Subcutaneous adipose tissue (tissue), 4 donors: ENCODE data around the gene ARHGEF28. TPM values are rescaled to one million over a fixed set of nuclear protein-coding genes. Genes with fewer than 3 reads are reported as not detected.

ENCODE experiments used
- CTCF ChIP-seq: fragments of 450-650 bp; IDR thresholded peaks from one replicate; pipeline ENCODE4 v1.5.1; 2016; ENCODE audit warnings: low read depth, mild to moderate bottlenecking, control low read depth, antibody characterized with exemption, moderate library complexity
- total RNA-seq, 4 donors: library from RNA; depleted of rRNA; stranded (reverse); fragments of >200 nt; gene quantifications; one replicate each; pipeline ENCODE4 v1.1.0, GENCODE V29; 2016

Gene ARHGEF28
- total RNA-seq, 4 donors from 2014 or later, result 9.9 to 46.3 (median 17.3) TPM

GRCh38 chr5:73825736-73826135 lies 199.7 kb downstream of the ARHGEF28 start:
- TF ChIP-seq CTCF, result no peak

GRCh38 chr5:73826301-73827105 lies 200.5 kb downstream of the ARHGEF28 start:
- TF ChIP-seq CTCF, result no peak

GRCh38 chr5:73827106-73827450 lies 201.1 kb downstream of the ARHGEF28 start:
- TF ChIP-seq CTCF, result no peak

- no peak for TF ChIP-seq CTCF
Observed at GRCh38 chr5:73828465-73828864, 202.5 kb downstream of the ARHGEF28 start.

- TF ChIP-seq CTCF, result no peak
Observed at GRCh38 chr5:73830646-73831045, 204.7 kb downstream of the ARHGEF28 start.

- TF ChIP-seq CTCF, result no peak
Observed at GRCh38 chr5:73831066-73831465, 205.1 kb downstream of the ARHGEF28 start.

- TF ChIP-seq CTCF, result no peak
Observed at GRCh38 chr5:73834693-73835092, 208.7 kb downstream of the ARHGEF28 start.
